HepG2 (cell line): ENCODE data around the gene CAPN11. TPM values are rescaled to one million over a fixed set of nuclear protein-coding genes. Genes with fewer than 3 reads are reported as not detected.

Experiments
- AFF4 ChIP-seq: sonication (generic); formaldehyde crosslinking; IDR thresholded peaks from 2 replicates; pipeline ENCODE4 v1.4.0; 2020; ENCODE audit warnings: missing genetic modification reagents
- DNMT3B ChIP-seq: conservative IDR thresholded peaks from 2 replicates; pipeline ENCODE4 v1.6.1; 2016; ENCODE audit warnings: missing biosample characterization, control low read depth
- FOXA3 ChIP-seq: IDR thresholded peaks from 2 replicates; pipeline ENCODE4 v1.6.1; 2016; ENCODE audit warnings: missing genetic modification reagents, missing compliant biosample characterization
- IRF9 ChIP-seq: sonication (generic); formaldehyde crosslinking; IDR thresholded peaks from 2 replicates; pipeline ENCODE4 v1.8.0; 2022; ENCODE audit warnings: missing genetic modification reagents, mild to moderate bottlenecking, borderline replicate concordance
- MXI1 ChIP-seq: IDR thresholded peaks from 3 replicates; pipeline ENCODE4 v1.6.1; 2012; ENCODE audit warnings: low read depth, low read length, inconsistent platforms, borderline replicate concordance
- NKX3-1 ChIP-seq: sonication (generic); formaldehyde crosslinking; IDR thresholded peaks from 2 replicates; pipeline ENCODE4 v1.5.0; 2020; ENCODE audit warnings: missing genetic modification reagents
- RCOR2 ChIP-seq: IDR thresholded peaks from 2 replicates; pipeline ENCODE4 v1.6.1; 2016; ENCODE audit warnings: missing biosample characterization, missing genetic modification reagents
- ZFP36 ChIP-seq: fragments of 150-350 bp; IDR thresholded peaks from 2 replicates; pipeline ENCODE4 v1.6.1; 2018; ENCODE audit warnings: borderline replicate concordance, low read length, low read depth; ENCODE audit not compliant: partially characterized antibody
- ZNF274 ChIP-seq: sonication (generic); formaldehyde crosslinking; IDR thresholded peaks from 2 replicates; pipeline ENCODE4 v1.5.1; 2020; ENCODE audit warnings: mild to moderate bottlenecking, missing genetic modification reagents
- ZNF407 ChIP-seq: sonication (generic); formaldehyde crosslinking; IDR thresholded peaks from one replicate; pipeline ENCODE4 v1.5.1; 2020; ENCODE audit warnings: mild to moderate bottlenecking, missing genetic modification reagents; ENCODE audit errors: not compliant biosample characterization
- ZNF772 ChIP-seq: sonication (generic); formaldehyde crosslinking; IDR thresholded peaks from 2 replicates; pipeline ENCODE4 v1.5.0; 2020; ENCODE audit warnings: mild to moderate bottlenecking, missing genetic modification reagents
- ZNF781 ChIP-seq: sonication (generic); formaldehyde crosslinking; IDR thresholded peaks from 2 replicates; pipeline ENCODE4 v1.5.1; 2020; ENCODE audit warnings: borderline replicate concordance, mild to moderate bottlenecking, missing genetic modification reagents; ENCODE audit errors: not compliant biosample characterization
- ZNF816 ChIP-seq: sonication (generic); formaldehyde crosslinking; IDR thresholded peaks from 2 replicates; pipeline ENCODE4 v1.8.0; 2022; ENCODE audit warnings: missing genetic modification reagents, mild to moderate bottlenecking, borderline replicate concordance
- polyA plus RNA-seq, 8 experiments: library from polyadenylated mRNA; depleted of rRNA in 3 of 8; stranded (reverse) in 7 of 8; unstranded in 1 of 8; fragments of >200 nt; fragmentation: Illumina TruSeq in 4 of 8; extraction: Trizol in 4 of 8; gene quantifications; 2 replicates each; pipeline versions ENCODE4 v1.2.1 to v1.2.3, GENCODE V29; 2011 to 2016; ENCODE audit warnings: low read depth in 4 of 8, missing spikeins in 1 of 8, mixed read lengths in 1 of 8; ENCODE audit not compliant: insufficient read depth in 1 of 8
- total RNA-seq, 5 experiments: library from RNA; depleted of rRNA; stranded (reverse); fragments of >200 nt; fragmentation: Illumina TruSeq; extraction: Trizol; gene quantifications; 2 replicates each; pipeline ENCODE4 v1.2.3, GENCODE V29; 2016; ENCODE audit warnings: low read depth in 1 of 5

The CAPN11 gene
- total and polyA plus RNA-seq, 2 of the 13 experiments (the other 11 are each of a cell fraction or from before 2014, with no cell fraction given), result 0.07 to 0.11 TPM

GRCh38 chr6:44223319-44224028 is 64.9 kb downstream of the CAPN11 start, which contains the start of gene SLC29A1 (continued):
- TF ChIP-seq AFF4 (CRISPR knock-in tag) (no peak), ZNF274 (CRISPR knock-in tag) (peak; percentile 24; the same call in 1 of the 2 replicates), ZNF816 (no peak), FOXA3 (peak; percentile 50; the same call in 1 of the 2 replicates), ZNF407 (no peak), DNMT3B (CRISPR knock-in tag) (no peak), MXI1 (peak; percentile 11; the same call in 1 of the 3 replicates), IRF9 (CRISPR knock-in tag) (peak; percentile 87; the same call in 1 of the 2 replicates), NKX3-1 (CRISPR knock-in tag) (peak; percentile 75; the same call in 1 of the 2 replicates), RCOR2 (CRISPR knock-in tag) (no peak), ZNF772 (CRISPR knock-in tag) (peak; percentile 44; the same call in 1 of the 2 replicates), ZFP36 (no peak), ZNF781 (CRISPR knock-in tag) (no peak)
